WTC11 (cell line): ENCODE data around the gene REPS2. TPM values are rescaled to one million over a fixed set of nuclear protein-coding genes. Genes with fewer than 3 reads are reported as not detected.
A peak's percentile ranks its signal among the peaks of the same experiment; 100 is the strongest.

Experiments used
- ATAC-seq: fragments of 200-7000 bp; cut with Tn5 transposase; 2 replicates; pipeline ENCODE4 v1.10.0; 2021; ENCODE audit warnings: mild to moderate bottlenecking, moderate library complexity
- CTCF ChIA-PET: fragments of 300-600 bp; sonication (Branson Sonifier 250); formaldehyde crosslinking; loops from one replicate; lab custom pipeline; 2021; ENCODE audit warnings: antibody characterized with exemption; lab: Charles Lee
- POLR2A ChIA-PET: fragments of 350-600 bp; sonication (Branson Sonifier 250); formaldehyde crosslinking; loops from one replicate; lab custom pipeline; 2021; ENCODE audit warnings: antibody characterized with exemption; lab: Charles Lee
- DNase-seq: peaks from one replicate; pipeline ENCODE4 v3.0.0; 2021; ENCODE audit warnings: low spot score
- H3K27ac Mint-ChIP-seq: 2 replicates; pipeline ENCODE4 v1.8.0; 2021; ENCODE audit warnings: mixed read lengths
- H3K27me3 Mint-ChIP-seq: 2 replicates; pipeline ENCODE4 v1.8.0; 2021; ENCODE audit warnings: low read depth, mild to moderate bottlenecking, moderate library complexity, mixed read lengths
- H3K36me3 Mint-ChIP-seq: 2 replicates; pipeline ENCODE4 v1.8.0; 2021; ENCODE audit warnings: mixed read lengths
- H3K4me1 Mint-ChIP-seq: 2 replicates; pipeline ENCODE4 v1.8.0; 2022; ENCODE audit warnings: mixed read lengths
- H3K4me3 Mint-ChIP-seq: 2 replicates; pipeline ENCODE4 v1.8.0; 2021; ENCODE audit warnings: mild to moderate bottlenecking, moderate library complexity, mixed read lengths
- H3K9me3 Mint-ChIP-seq: 2 replicates; pipeline ENCODE4 v1.8.0; 2021; ENCODE audit warnings: mixed read lengths
- ATF1 ChIP-seq: sonication (generic); formaldehyde crosslinking; IDR thresholded peaks from 2 replicates; pipeline ENCODE4 v1.8.1; 2023; ENCODE audit warnings: mild to moderate bottlenecking, moderate library complexity, missing genetic modification reagents
- CREB1 ChIP-seq: sonication (generic); formaldehyde crosslinking; IDR thresholded peaks from 2 replicates; pipeline ENCODE4 v1.8.0; 2023; ENCODE audit warnings: mild to moderate bottlenecking, missing genetic modification reagents
- FOXK1 ChIP-seq: sonication (generic); formaldehyde crosslinking; IDR thresholded peaks from 2 replicates; pipeline ENCODE4 v1.8.0; 2022; ENCODE audit warnings: mild to moderate bottlenecking, moderate library complexity, missing genetic modification reagents
- FOXP1 ChIP-seq: sonication (generic); formaldehyde crosslinking; IDR thresholded peaks from 2 replicates; pipeline ENCODE4 v1.8.0; 2022; ENCODE audit warnings: missing genetic modification reagents, mild to moderate bottlenecking, moderate library complexity, borderline replicate concordance
- NR1H2 ChIP-seq: sonication (generic); formaldehyde crosslinking; IDR thresholded peaks from 2 replicates; pipeline ENCODE4 v1.9.0; 2021; ENCODE audit warnings: mild to moderate bottlenecking, moderate library complexity, missing genetic modification reagents
- NR3C1 ChIP-seq: sonication (generic); formaldehyde crosslinking; conservative IDR thresholded peaks from 2 replicates; pipeline ENCODE4 v1.8.1; 2023; ENCODE audit warnings: low read depth, mild to moderate bottlenecking, missing genetic modification reagents
- PRDM15 ChIP-seq: sonication (generic); formaldehyde crosslinking; IDR thresholded peaks from 2 replicates; pipeline ENCODE4 v1.8.0; 2022; ENCODE audit warnings: missing genetic modification reagents
- RELA ChIP-seq: sonication (generic); formaldehyde crosslinking; IDR thresholded peaks from 2 replicates; pipeline ENCODE4 v1.8.1; 2022; ENCODE audit warnings: missing genetic modification reagents, mild to moderate bottlenecking, borderline replicate concordance
- RORB ChIP-seq: fragments of 250-450 bp; sonication (Bioruptor Pico); IDR thresholded peaks from 2 replicates; pipeline ENCODE4 v1.9.0; 2021; ENCODE audit warnings: mild to moderate bottlenecking
- SMAD3 ChIP-seq: sonication (generic); formaldehyde crosslinking; IDR thresholded peaks from 2 replicates; pipeline ENCODE4 v1.8.0; 2022; ENCODE audit warnings: missing genetic modification reagents, mild to moderate bottlenecking, borderline replicate concordance
- SOX15 ChIP-seq: fragments of 250-450 bp; sonication (Bioruptor Pico); IDR thresholded peaks from 2 replicates; pipeline ENCODE4 v1.9.0; 2021; ENCODE audit warnings: mild to moderate bottlenecking
- SP1 ChIP-seq: sonication (generic); formaldehyde crosslinking; conservative IDR thresholded peaks from 2 replicates; pipeline ENCODE4 v1.8.1; 2022; ENCODE audit warnings: missing genetic modification reagents
- TEAD1 ChIP-seq: sonication (generic); formaldehyde crosslinking; IDR thresholded peaks from 2 replicates; pipeline ENCODE4 v1.8.0; 2022; ENCODE audit warnings: mild to moderate bottlenecking, missing genetic modification reagents
- TEAD4 ChIP-seq: sonication (generic); formaldehyde crosslinking; IDR thresholded peaks from 2 replicates; pipeline ENCODE4 v1.8.0; 2022; ENCODE audit warnings: mild to moderate bottlenecking, missing genetic modification reagents
- ZNF121 ChIP-seq: sonication (generic); formaldehyde crosslinking; IDR thresholded peaks from 2 replicates; pipeline ENCODE4 v1.8.0; 2023; ENCODE audit warnings: missing genetic modification reagents
- ZNF219 ChIP-seq: sonication (generic); formaldehyde crosslinking; IDR thresholded peaks from 2 replicates; pipeline ENCODE4 v1.8.0; 2023; ENCODE audit warnings: missing genetic modification reagents, mild to moderate bottlenecking, borderline replicate concordance
- ZNF263 ChIP-seq: sonication (generic); formaldehyde crosslinking; IDR thresholded peaks from 2 replicates; pipeline ENCODE4 v1.8.1; 2022; ENCODE audit warnings: low read depth, mild to moderate bottlenecking, moderate library complexity, missing genetic modification reagents
- ZNF671 ChIP-seq: fragments of 250-450 bp; sonication (Bioruptor Pico); IDR thresholded peaks from 2 replicates; pipeline ENCODE4 v1.8.0; 2021; ENCODE audit warnings: mild to moderate bottlenecking
- ZSCAN18 ChIP-seq: fragments of 250-450 bp; sonication (Bioruptor Pico); IDR thresholded peaks from 2 replicates; pipeline ENCODE4 v2.1.2; 2022; ENCODE audit warnings: mild to moderate bottlenecking, moderate library complexity
- total RNA-seq: library from RNA; stranded (reverse); gene quantifications from 3 replicates; pipeline ENCODE4 v1.2.3, GENCODE V29; 2021
- TF ChIP-seq, protein P1 (sequence below): sonication (generic); formaldehyde crosslinking; IDR thresholded peaks from 2 replicates; pipeline ENCODE4 v1.8.0; 2023; ENCODE audit warnings: mild to moderate bottlenecking, missing genetic modification reagents
- TF ChIP-seq, protein P2 (sequence below): fragments of 250-450 bp; sonication (Bioruptor Pico); IDR thresholded peaks from 2 replicates; pipeline ENCODE4 v1.9.0; 2021; ENCODE audit warnings: moderate library complexity, mild to moderate bottlenecking, inconsistent platforms, borderline replicate concordance
- TF ChIP-seq, protein P3 (sequence below): sonication (generic); formaldehyde crosslinking; conservative IDR thresholded peaks from 2 replicates; pipeline ENCODE4 v1.8.1; 2023; ENCODE audit warnings: mild to moderate bottlenecking, low read depth, missing genetic modification reagents, moderate library complexity
- TF ChIP-seq, protein P4 (sequence below): sonication (generic); formaldehyde crosslinking; IDR thresholded peaks from 2 replicates; pipeline ENCODE4 v1.8.0; 2022; ENCODE audit warnings: mild to moderate bottlenecking, missing genetic modification reagents

REPS2 gene
- total RNA-seq, 1 experiment from 2014 or later: 2.2 TPM

GRCh38 chrX:17182317-17182716, 235.9 kb downstream of the REPS2 start (continued):
- TF ChIP-seq, protein P1, sequence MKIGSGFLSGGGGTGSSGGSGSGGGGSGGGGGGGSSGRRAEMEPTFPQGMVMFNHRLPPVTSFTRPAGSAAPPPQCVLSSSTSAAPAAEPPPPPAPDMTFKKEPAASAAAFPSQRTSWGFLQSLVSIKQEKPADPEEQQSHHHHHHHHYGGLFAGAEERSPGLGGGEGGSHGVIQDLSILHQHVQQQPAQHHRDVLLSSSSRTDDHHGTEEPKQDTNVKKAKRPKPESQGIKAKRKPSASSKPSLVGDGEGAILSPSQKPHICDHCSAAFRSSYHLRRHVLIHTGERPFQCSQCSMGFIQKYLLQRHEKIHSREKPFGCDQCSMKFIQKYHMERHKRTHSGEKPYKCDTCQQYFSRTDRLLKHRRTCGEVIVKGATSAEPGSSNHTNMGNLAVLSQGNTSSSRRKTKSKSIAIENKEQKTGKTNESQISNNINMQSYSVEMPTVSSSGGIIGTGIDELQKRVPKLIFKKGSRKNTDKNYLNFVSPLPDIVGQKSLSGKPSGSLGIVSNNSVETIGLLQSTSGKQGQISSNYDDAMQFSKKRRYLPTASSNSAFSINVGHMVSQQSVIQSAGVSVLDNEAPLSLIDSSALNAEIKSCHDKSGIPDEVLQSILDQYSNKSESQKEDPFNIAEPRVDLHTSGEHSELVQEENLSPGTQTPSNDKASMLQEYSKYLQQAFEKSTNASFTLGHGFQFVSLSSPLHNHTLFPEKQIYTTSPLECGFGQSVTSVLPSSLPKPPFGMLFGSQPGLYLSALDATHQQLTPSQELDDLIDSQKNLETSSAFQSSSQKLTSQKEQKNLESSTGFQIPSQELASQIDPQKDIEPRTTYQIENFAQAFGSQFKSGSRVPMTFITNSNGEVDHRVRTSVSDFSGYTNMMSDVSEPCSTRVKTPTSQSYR: no peak
- TF ChIP-seq ATF1 (CRISPR knock-in tag) (no peak), RELA (no peak)

GRCh38 chrX:17183566-17183965, 237.1 kb downstream of the REPS2 start:
- Mint-ChIP-seq H3K4me1 (peaks cover 2% of the 10 kb centered on the region; the same call in 1 of the 2 replicates), H3K27ac (no peak overlapping the region), H3K36me3 (no peaks in the 10 kb centered on the region), H3K9me3 (peaks cover 4% of the 10 kb centered on the region; the same call in 1 of the 2 replicates), H3K4me3 (no peak overlapping the region), H3K27me3 (no peaks in the 10 kb centered on the region)
- no peak for DNase-seq
- TF ChIP-seq FOXP1 (CRISPR knock-in tag) (no peak), SOX15 (CRISPR knock-in tag) (no peak), ZNF263 (CRISPR knock-in tag) (no peak), TEAD1 (no peak), ZNF219 (CRISPR knock-in tag) (no peak), SP1 (no peak), NR1H2 (CRISPR knock-in tag) (no peak), NR3C1 (no peak), ATF1 (CRISPR knock-in tag) (no peak), FOXK1 (CRISPR knock-in tag) (no peak), SMAD3 (no peak), CREB1 (CRISPR knock-in tag) (no peak), ZNF121 (CRISPR knock-in tag) (no peak)
- TF ChIP-seq, protein P2, sequence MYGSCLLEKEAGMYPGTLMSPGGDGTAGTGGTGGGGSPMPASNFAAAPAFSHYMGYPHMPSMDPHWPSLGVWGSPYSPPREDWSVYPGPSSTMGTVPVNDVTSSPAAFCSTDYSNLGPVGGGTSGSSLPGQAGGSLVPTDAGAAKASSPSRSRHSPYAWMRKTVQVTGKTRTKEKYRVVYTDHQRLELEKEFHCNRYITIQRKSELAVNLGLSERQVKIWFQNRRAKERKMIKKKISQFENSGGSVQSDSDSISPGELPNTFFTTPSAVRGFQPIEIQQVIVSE (CRISPR knock-in tag): no peak
- ATAC-seq: peak; percentile 58
- POLR2A ChIA-PET: no interaction called here
- CTCF ChIA-PET: no interaction called here

DNA sequence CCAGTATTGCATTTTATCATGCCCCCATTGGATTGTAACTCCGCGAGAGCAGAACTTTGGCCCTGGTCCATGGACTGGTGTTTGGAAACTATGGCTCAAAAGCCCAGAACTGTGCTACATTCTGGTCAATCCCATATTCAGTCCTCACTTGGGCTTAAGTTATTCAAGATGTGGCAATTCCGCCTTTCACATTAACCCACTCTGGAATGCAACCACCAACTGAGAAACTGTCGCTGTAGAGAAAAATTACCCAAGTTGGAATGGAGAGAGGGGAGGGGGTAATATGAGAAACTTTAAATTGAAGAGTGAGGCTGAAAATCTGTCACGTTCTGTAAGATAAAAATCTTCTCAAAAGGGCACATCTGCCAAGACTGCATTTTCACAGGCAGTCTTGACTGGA, 239.0 kb downstream of the REPS2 start:
- Mint-ChIP-seq H3K27me3 (no peaks in the 10 kb centered on the region; the same call in 1 of the 2 replicates), H3K36me3 (peaks cover 6% of the 10 kb centered on the region; the same call in 1 of the 2 replicates), H3K4me1 (peaks cover 2% of the 10 kb centered on the region; the same call in 1 of the 2 replicates), H3K27ac (no peak overlapping the region), H3K9me3 (peaks cover 14% of the 10 kb centered on the region), H3K4me3 (no peak overlapping the region)
- DNase-seq (no peak), ATAC-seq (no peak)
- ChIA-PET CTCF (no interaction called here), POLR2A (no interaction called here)
- no peak for TF ChIP-seq FOXP1 (CRISPR knock-in tag)
- TF ChIP-seq, protein P3, sequence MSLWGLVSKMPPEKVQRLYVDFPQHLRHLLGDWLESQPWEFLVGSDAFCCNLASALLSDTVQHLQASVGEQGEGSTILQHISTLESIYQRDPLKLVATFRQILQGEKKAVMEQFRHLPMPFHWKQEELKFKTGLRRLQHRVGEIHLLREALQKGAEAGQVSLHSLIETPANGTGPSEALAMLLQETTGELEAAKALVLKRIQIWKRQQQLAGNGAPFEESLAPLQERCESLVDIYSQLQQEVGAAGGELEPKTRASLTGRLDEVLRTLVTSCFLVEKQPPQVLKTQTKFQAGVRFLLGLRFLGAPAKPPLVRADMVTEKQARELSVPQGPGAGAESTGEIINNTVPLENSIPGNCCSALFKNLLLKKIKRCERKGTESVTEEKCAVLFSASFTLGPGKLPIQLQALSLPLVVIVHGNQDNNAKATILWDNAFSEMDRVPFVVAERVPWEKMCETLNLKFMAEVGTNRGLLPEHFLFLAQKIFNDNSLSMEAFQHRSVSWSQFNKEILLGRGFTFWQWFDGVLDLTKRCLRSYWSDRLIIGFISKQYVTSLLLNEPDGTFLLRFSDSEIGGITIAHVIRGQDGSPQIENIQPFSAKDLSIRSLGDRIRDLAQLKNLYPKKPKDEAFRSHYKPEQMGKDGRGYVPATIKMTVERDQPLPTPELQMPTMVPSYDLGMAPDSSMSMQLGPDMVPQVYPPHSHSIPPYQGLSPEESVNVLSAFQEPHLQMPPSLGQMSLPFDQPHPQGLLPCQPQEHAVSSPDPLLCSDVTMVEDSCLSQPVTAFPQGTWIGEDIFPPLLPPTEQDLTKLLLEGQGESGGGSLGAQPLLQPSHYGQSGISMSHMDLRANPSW (CRISPR knock-in tag): no peak
- no peak for TF ChIP-seq ZNF671 (CRISPR knock-in tag)
- no peak for TF ChIP-seq ZSCAN18
- TF ChIP-seq RORB (CRISPR knock-in tag): no peak
- no peak for TF ChIP-seq TEAD4
- TF ChIP-seq PRDM15: no peak
- TF ChIP-seq, protein P4, sequence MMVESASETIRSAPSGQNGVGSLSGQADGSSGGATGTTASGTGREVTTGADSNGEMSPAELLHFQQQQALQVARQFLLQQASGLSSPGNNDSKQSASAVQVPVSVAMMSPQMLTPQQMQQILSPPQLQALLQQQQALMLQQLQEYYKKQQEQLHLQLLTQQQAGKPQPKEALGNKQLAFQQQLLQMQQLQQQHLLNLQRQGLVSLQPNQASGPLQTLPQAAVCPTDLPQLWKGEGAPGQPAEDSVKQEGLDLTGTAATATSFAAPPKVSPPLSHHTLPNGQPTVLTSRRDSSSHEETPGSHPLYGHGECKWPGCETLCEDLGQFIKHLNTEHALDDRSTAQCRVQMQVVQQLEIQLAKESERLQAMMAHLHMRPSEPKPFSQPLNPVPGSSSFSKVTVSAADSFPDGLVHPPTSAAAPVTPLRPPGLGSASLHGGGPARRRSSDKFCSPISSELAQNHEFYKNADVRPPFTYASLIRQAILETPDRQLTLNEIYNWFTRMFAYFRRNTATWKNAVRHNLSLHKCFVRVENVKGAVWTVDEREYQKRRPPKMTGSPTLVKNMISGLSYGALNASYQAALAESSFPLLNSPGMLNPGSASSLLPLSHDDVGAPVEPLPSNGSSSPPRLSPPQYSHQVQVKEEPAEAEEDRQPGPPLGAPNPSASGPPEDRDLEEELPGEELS (CRISPR knock-in tag): no peak
